A549 (cell line): ENCODE measurements around the gene INSC. TPM values are rescaled to one million over a fixed set of nuclear protein-coding genes. Genes with fewer than 3 reads are reported as not detected.

Experiments used
- ATAC-seq, 2 experiments: fragments of 200-7000 bp in 1 of 2; fragments of >200 bp in 1 of 2; cut with Nextera tagmentation in 1 of 2; cut with Tn5 transposase in 1 of 2; 3 replicates each; pipeline versions ENCODE4 v1.8.0 to v1.9.1; 2018 to 2020; ENCODE audit warnings: mild to moderate bottlenecking in 1 of 2, moderate library complexity in 1 of 2
- CTCF ChIA-PET: fragments of 300-600 bp; sonication (Branson Sonifier 250); formaldehyde crosslinking; extraction: SDS; loops from one replicate; lab custom pipeline; 2021; ENCODE audit warnings: antibody characterized with exemption, inconsistent platforms; lab: Yijun Ruan, JAX
- POLR2A ChIA-PET: fragments of 350-600 bp; formaldehyde crosslinking; extraction: SDS; loops from one replicate; lab custom pipeline; 2021; ENCODE audit warnings: antibody characterized with exemption, inconsistent platforms; lab: Yijun Ruan, JAX
- DNase-seq, 2 experiments: peaks; one replicate each; pipeline versions ENCODE4 v3.0.0 to v3.0.0-alpha.2; 2011 to 2016; ENCODE audit warnings: low read depth in 1 of 2, low spot score in 1 of 2
- FAIRE-seq: peaks from 2 replicates; lab custom pipeline; 2011; peaks lifted over from hg19 to GRCh38; lab: Jason Lieb, UNC
- H3K27ac ChIP-seq, 2 experiments: fragments of >200 bp; sonication (Bioruptor Twin); formaldehyde crosslinking; 3 replicates each; pipeline ENCODE4 v1.5.1; 2016 to 2017
- H3K4me1 ChIP-seq: fragments of >200 bp; sonication (Bioruptor Twin); formaldehyde crosslinking; 3 replicates; pipeline ENCODE4 v1.6.1; 2016
- H3K4me2 ChIP-seq: fragments of >200 bp; sonication (Bioruptor Twin); formaldehyde crosslinking; 3 replicates; pipeline ENCODE4 v1.6.1; 2016
- H3K4me3 ChIP-seq: fragments of >200 bp; sonication (Bioruptor Twin); formaldehyde crosslinking; 3 replicates; pipeline ENCODE4 v1.5.1; 2016
- H3K9me3 ChIP-seq: fragments of >200 bp; sonication (Bioruptor Twin); formaldehyde crosslinking; 3 replicates; pipeline ENCODE4 v1.6.1; 2016
- CHD4 ChIP-seq: fragments of 200-600 bp; sonication (generic); IDR thresholded peaks from 2 replicates; pipeline ENCODE4 v1.6.1; 2016; ENCODE audit warnings: antibody characterized with exemption, mild to moderate bottlenecking, borderline replicate concordance
- EHF ChIP-seq: fragments of 250-450 bp; sonication (Bioruptor Pico); IDR thresholded peaks from 2 replicates; pipeline ENCODE4 v1.5.0; 2020; ENCODE audit warnings: mild to moderate bottlenecking
- EHMT2 ChIP-seq: fragments of 200-600 bp; sonication (generic); IDR thresholded peaks from 2 replicates; pipeline ENCODE4 v1.6.1; 2016; ENCODE audit warnings: antibody characterized with exemption, low read depth, mild to moderate bottlenecking, moderate library complexity
- EP300 ChIP-seq, 2 experiments: fragments of >200 bp; sonication (Bioruptor Twin); formaldehyde crosslinking; IDR thresholded peaks; 2 replicates in 1 of 2; 3 replicates in 1 of 2; pipeline ENCODE4 v1.6.1; 2016 to 2017
- FOSB ChIP-seq: fragments of 250-450 bp; sonication (Bioruptor Pico); IDR thresholded peaks from 2 replicates; pipeline ENCODE4 v1.5.0; 2020; ENCODE audit warnings: mild to moderate bottlenecking, moderate library complexity
- FOXS1 ChIP-seq: fragments of 250-450 bp; sonication (Bioruptor Pico); IDR thresholded peaks from 2 replicates; pipeline ENCODE4 v1.5.0; 2020; ENCODE audit warnings: mild to moderate bottlenecking, moderate library complexity
- HOXB5 ChIP-seq: fragments of 250-450 bp; sonication (Bioruptor Pico); IDR thresholded peaks from 2 replicates; pipeline ENCODE4 v1.5.0; 2020; ENCODE audit warnings: mild to moderate bottlenecking, moderate library complexity
- KDM1A ChIP-seq: fragments of 200-600 bp; sonication (generic); IDR thresholded peaks from 2 replicates; pipeline ENCODE4 v1.6.1; 2016; ENCODE audit warnings: low read depth, mild to moderate bottlenecking
- KDM5A ChIP-seq: fragments of 200-600 bp; sonication (generic); IDR thresholded peaks from 2 replicates; pipeline ENCODE4 v1.6.1; 2016; ENCODE audit warnings: antibody characterized with exemption, mild to moderate bottlenecking
- PHF8 ChIP-seq: fragments of 200-600 bp; sonication (generic); IDR thresholded peaks from 2 replicates; pipeline ENCODE4 v1.6.1; 2016; ENCODE audit warnings: low read depth, mild to moderate bottlenecking, antibody characterized with exemption, moderate library complexity, borderline replicate concordance
- RARB ChIP-seq: fragments of 250-450 bp; sonication (Bioruptor Pico); IDR thresholded peaks from 2 replicates; pipeline ENCODE4 v1.8.0; 2021; ENCODE audit warnings: mild to moderate bottlenecking, moderate library complexity
- RFX5 ChIP-seq: fragments of 450-650 bp; IDR thresholded peaks from 2 replicates; pipeline ENCODE4 v1.7.1; 2014; ENCODE audit warnings: antibody characterized with exemption, mild to moderate bottlenecking, moderate library complexity
- RNF2 ChIP-seq: fragments of 200-600 bp; sonication (generic); IDR thresholded peaks from 2 replicates; pipeline ENCODE4 v1.6.1; 2016; ENCODE audit warnings: low read depth, mild to moderate bottlenecking, antibody characterized with exemption, moderate library complexity, borderline replicate concordance
- TFCP2L1 ChIP-seq: fragments of 250-450 bp; sonication (Bioruptor Pico); IDR thresholded peaks from 2 replicates; pipeline ENCODE4 v1.5.0; 2021; ENCODE audit warnings: mild to moderate bottlenecking
- ZSCAN20 ChIP-seq: fragments of 250-450 bp; sonication (Bioruptor Pico); IDR thresholded peaks from 2 replicates; pipeline ENCODE4 v1.8.0; 2022; ENCODE audit warnings: mild to moderate bottlenecking, moderate library complexity
- WGBS: methylation state at CpG from one replicate; pipeline ENCODE4 v1.1.6; 2017; ENCODE audit errors: missing lambda C conversion rate; 5-methylcytosine and 5-hydroxymethylcytosine counted together
- polyA plus RNA-seq, 4 experiments: library from polyadenylated mRNA; depleted of rRNA in 3 of 4; stranded (reverse); fragments of >200 nt; fragmentation: RNase III in 1 of 4; extraction: RNeasy Plus Mini Kit Qiagen cat#74134 plus additional on column Dnase treatment in 1 of 4; gene quantifications; 2 replicates in 3 of 4; 3 replicates in 1 of 4; pipeline ENCODE4 v1.2.3, GENCODE V29; 2011 to 2017
- TF ChIP-seq, protein P1 (sequence below): fragments of >200 bp; sonication (Bioruptor Twin); formaldehyde crosslinking; IDR thresholded peaks from 2 replicates; pipeline ENCODE4 v1.6.1; 2016
- TF ChIP-seq, protein P2 (sequence below): fragments of 200-600 bp; sonication (generic); IDR thresholded peaks from 2 replicates; pipeline ENCODE4 v1.6.1; 2016; ENCODE audit warnings: antibody characterized with exemption, mild to moderate bottlenecking, moderate library complexity
- TF ChIP-seq, protein P3 (sequence below): IDR thresholded peaks from 2 replicates; pipeline ENCODE4 v1.6.1; 2012

INSC gene
- polyA plus RNA-seq, 2 of the 4 experiments (the other 2 are of a cell fraction) = not detected

DNA sequence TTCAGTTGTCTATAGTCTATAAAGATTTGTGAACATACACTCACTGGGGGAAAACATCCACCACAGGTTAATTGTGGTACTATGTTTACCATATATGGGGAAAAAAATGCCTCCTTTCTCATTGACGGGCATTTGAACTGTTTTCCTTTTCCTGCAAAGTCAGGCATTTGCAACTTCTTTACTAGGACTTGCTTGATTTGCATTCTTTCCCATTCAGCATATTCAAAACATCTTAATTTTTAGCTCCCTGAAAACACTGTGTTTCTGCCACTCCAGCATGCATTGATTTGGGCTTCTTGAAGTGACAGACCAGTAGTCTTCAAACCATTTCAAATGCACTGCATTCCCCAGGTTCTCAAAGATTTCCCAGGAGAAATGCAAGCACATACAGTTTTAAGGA lies 67.6 kb downstream of the INSC start:
- Histone ChIP-seq H3K4me1 (no peaks in the 10 kb centered on the region), H3K4me3 (no peak overlapping the region), H3K27ac (no peak overlapping the region), H3K4me2 (no peak overlapping the region), H3K9me3 (no peaks in the 10 kb centered on the region)
- POLR2A ChIA-PET = no interaction called here
- TF ChIP-seq, protein P1, sequence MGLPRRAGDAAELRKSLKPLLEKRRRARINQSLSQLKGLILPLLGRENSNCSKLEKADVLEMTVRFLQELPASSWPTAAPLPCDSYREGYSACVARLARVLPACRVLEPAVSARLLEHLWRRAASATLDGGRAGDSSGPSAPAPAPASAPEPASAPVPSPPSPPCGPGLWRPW = no peak
- TF ChIP-seq RNF2 (no peak), HOXB5 (CRISPR knock-in tag) (no peak), KDM1A (no peak), CHD4 (no peak), EHMT2 (no peak), EHF (CRISPR knock-in tag) (no peak), KDM5A (no peak)
- DNase-seq (no peak), FAIRE-seq (no peak), ATAC-seq (no peak)
- 90% methylated on average over 1 of the region's 1 CpG for WGBS
- CTCF ChIA-PET = interaction anchor here (0.6 to 0.7 kb wide), 2 partner anchors 604 to 811 kb away, joined by 3 read pairs; no protein-coding TSS in a partner anchor

DNA sequence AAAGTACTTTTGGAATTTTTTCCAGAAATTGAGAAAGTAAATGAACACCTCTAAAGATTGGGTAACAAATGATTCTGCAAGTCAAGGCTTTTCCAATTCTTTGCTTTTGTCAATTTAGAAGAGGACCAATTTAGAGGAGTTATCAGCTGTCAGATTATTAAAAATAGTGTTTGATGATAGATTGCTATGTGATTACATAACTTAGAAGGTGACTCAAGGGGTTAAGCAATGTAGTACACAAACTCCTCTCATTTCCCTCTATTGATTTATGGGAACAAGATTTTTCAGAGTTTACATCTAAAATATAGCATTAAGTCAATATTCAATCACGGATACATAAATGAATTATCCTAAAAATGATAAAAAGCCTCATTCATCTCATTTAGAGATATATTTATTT lies 70.3 kb downstream of the INSC start:
- H3K9me3 ChIP-seq = no peaks in the 10 kb centered on the region
- TF ChIP-seq RFX5 = no peak
- TF ChIP-seq TFCP2L1 (CRISPR knock-in tag) = no peak
- TF ChIP-seq, protein P2, sequence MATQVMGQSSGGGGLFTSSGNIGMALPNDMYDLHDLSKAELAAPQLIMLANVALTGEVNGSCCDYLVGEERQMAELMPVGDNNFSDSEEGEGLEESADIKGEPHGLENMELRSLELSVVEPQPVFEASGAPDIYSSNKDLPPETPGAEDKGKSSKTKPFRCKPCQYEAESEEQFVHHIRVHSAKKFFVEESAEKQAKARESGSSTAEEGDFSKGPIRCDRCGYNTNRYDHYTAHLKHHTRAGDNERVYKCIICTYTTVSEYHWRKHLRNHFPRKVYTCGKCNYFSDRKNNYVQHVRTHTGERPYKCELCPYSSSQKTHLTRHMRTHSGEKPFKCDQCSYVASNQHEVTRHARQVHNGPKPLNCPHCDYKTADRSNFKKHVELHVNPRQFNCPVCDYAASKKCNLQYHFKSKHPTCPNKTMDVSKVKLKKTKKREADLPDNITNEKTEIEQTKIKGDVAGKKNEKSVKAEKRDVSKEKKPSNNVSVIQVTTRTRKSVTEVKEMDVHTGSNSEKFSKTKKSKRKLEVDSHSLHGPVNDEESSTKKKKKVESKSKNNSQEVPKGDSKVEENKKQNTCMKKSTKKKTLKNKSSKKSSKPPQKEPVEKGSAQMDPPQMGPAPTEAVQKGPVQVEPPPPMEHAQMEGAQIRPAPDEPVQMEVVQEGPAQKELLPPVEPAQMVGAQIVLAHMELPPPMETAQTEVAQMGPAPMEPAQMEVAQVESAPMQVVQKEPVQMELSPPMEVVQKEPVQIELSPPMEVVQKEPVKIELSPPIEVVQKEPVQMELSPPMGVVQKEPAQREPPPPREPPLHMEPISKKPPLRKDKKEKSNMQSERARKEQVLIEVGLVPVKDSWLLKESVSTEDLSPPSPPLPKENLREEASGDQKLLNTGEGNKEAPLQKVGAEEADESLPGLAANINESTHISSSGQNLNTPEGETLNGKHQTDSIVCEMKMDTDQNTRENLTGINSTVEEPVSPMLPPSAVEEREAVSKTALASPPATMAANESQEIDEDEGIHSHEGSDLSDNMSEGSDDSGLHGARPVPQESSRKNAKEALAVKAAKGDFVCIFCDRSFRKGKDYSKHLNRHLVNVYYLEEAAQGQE = no peak
- TF ChIP-seq EP300 (IDR thresholded peaks at IDR 0.05) = no peak
- no peak for TF ChIP-seq ZSCAN20
- TF ChIP-seq RNF2 = no peak
- no peak for TF ChIP-seq KDM1A
- TF ChIP-seq FOXS1 (CRISPR knock-in tag) = no peak
- ATAC-seq = no peak
- WGBS = 22% methylated on average over 1 of the region's 1 CpG
- H3K27ac ChIP-seq = no peak overlapping the region
- no peak overlapping the region for H3K4me3 ChIP-seq
- no peak for DNase-seq
- CTCF ChIA-PET = no interaction called here
- H3K4me1 ChIP-seq = no peaks in the 10 kb centered on the region
- POLR2A ChIA-PET = no interaction called here
- H3K4me2 ChIP-seq = no peak overlapping the region
- no peak for FAIRE-seq

DNA sequence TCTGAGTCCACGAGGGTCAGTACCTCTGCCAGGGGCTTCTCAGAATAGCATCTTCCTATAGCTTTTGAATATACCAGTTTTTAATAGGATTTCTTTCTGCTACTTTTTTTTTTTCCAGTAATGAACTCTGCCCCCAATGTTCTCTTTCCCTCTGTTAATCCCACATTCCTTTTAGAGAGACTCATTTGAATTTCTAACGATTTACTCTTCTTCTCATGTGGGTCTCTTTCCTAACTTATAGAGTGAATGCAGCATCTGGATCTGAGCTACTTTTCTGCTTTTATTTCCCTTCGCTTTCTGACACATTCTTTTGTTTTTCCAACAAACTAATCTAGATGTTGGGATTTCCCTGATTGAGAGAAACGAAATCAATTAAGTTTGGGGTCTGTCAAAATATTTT lies 71.4 kb downstream of the INSC start:
- H3K27ac ChIP-seq = no peak overlapping the region
- DNase-seq (no peak), ATAC-seq (no peak), FAIRE-seq (no peak)
- POLR2A ChIA-PET = no interaction called here
- 11% methylated on average over 4 of the region's 4 CpGs for WGBS
- no peak overlapping the region for H3K4me2 ChIP-seq
- no peak overlapping the region for H3K4me3 ChIP-seq
- CTCF ChIA-PET = no interaction called here
- H3K9me3 ChIP-seq = no peaks in the 10 kb centered on the region
- no peaks in the 10 kb centered on the region for H3K4me1 ChIP-seq
- TF ChIP-seq FOSB (CRISPR knock-in tag) = no peak
- TF ChIP-seq RARB (CRISPR knock-in tag) = no peak
- TF ChIP-seq PHF8 = no peak
- TF ChIP-seq RNF2 = no peak
- TF ChIP-seq, protein P3, sequence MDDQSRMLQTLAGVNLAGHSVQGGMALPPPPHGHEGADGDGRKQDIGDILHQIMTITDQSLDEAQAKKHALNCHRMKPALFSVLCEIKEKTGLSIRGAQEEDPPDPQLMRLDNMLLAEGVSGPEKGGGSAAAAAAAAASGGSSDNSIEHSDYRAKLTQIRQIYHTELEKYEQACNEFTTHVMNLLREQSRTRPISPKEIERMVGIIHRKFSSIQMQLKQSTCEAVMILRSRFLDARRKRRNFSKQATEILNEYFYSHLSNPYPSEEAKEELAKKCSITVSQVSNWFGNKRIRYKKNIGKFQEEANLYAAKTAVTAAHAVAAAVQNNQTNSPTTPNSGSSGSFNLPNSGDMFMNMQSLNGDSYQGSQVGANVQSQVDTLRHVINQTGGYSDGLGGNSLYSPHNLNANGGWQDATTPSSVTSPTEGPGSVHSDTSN = no peak
- TF ChIP-seq, all 56 proteins: peak for 0
